GM08714 (cell line): ENCODE data around the gene KANTR.

Source experiments
- H3K4me3 ChIP-seq: fragments of 200-500 bp; sonication (Bioruptor generic); 2 replicates; pipeline ENCODE4 v1.5.1; 2014; ENCODE audit warnings: mild to moderate bottlenecking, low read length, inconsistent platforms
- ZNF274 ChIP-seq: IDR thresholded peaks from 2 replicates; pipeline ENCODE4 v1.6.1; 2012; ENCODE audit warnings: mild to moderate bottlenecking, low read depth, low read length

The KANTR gene

DNA sequence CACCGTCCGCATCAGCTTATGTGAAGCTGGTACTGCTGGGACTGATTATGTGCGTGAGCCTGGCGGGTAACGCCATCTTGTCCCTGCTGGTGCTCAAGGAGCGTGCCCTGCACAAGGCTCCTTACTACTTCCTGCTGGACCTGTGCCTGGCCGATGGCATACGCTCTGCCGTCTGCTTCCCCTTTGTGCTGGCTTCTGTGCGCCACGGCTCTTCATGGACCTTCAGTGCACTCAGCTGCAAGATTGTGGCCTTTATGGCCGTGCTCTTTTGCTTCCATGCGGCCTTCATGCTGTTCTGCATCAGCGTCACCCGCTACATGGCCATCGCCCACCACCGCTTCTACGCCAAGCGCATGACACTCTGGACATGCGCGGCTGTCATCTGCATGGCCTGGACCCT lies 17.3 kb upstream of the KANTR start:
- TF ChIP-seq ZNF274 = no peak
- no peak overlapping the region for H3K4me3 ChIP-seq

DNA sequence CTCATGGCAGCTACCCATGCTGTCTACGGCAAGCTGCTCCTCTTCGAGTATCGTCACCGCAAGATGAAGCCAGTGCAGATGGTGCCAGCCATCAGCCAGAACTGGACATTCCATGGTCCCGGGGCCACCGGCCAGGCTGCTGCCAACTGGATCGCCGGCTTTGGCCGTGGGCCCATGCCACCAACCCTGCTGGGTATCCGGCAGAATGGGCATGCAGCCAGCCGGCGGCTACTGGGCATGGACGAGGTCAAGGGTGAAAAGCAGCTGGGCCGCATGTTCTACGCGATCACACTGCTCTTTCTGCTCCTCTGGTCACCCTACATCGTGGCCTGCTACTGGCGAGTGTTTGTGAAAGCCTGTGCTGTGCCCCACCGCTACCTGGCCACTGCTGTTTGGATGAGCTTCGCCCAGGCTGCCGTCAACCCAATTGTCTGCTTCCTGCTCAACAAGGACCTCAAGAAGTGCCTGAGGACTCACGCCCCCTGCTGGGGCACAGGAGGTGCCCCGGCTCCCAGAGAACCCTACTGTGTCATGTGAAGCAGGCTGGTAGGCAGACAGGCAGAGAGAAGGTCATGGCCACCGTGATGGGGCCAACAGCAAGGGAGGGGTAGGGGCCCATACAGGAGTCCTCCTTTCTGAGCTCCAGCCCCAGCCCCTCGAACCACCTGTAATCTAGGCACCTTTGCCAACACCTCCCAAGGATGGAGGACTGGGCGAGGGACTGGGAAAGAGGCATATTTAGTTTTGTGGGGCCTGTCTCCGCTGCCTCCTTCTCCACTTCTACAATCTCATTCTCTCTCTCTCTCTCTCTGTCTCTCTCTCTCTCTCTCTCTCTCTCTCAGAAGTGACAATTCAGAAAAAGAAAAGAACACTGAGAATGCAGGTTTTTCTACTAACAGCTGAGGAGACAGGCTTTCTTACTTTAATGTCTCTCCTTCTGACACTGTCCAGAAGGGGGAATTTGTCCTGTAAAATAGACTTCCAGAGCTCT lies 16.4 kb upstream of the KANTR start:
- no peak for TF ChIP-seq ZNF274
- no peak overlapping the region for H3K4me3 ChIP-seq

DNA sequence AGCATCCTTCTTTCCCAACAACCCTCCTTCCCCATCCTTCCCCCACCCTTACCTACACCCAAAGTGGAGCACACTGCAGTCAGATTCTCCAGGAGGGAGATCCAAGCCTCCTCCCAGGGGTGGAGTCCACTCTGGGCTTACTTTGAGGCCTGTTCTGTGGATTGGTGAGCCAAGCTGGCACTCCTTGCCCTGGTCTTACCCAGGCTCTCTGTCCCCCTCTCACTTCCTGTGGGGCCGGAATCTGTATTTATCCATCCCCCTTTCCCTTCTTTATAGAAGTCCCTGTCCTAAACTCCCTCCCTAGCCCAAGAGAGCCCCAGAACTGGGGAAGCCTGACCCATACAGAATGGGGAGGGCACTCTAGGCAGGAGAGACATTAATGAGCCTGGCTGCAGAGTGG lies 15.0 kb upstream of the KANTR start:
- TF ChIP-seq ZNF274 = no peak
- H3K4me3 ChIP-seq = no peak overlapping the region

DNA sequence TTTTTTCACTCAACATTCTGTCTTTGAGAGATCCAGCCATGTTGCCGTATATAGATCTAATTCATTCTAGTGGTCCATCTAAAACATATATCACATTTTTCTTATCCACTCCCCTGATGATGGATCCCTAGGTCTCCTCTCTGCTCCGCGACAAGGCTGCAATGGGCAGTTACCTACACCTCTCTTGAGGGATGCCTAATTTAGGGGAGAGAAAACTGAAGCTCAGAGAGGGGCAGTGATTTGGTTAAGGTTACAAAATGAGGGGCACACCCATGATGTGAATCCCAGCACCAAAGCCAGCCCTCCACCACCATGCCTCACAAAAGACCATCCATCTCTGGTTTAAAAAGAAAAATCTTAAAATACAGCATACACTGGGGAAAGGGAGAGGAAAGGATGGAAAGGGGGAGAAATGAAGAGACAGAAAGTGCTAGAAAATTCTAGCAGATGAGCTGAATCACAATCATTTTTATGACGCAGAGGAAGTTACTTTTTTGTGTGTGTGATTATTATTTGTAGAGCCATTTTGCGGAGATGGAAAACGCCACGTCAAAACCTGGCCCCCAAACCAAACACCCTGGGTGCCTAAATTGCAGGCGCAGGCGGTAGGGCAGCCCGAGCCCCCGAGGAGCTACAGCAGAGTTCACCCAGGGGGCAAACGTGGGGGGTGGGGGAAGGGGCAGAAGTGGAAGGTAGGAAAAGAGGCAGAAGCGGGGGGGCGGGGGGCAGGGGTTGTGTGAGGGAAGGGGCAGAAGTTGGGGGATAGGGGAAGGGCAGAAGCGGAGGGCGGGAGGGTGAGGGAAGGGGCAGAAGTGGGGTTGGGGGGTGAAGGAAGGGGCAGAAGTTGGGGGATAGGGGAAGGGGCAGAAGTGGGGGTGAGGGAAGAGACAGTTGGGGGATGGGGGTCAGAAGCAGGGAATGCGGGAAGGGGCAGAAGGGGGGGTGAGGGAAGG lies 13.0 kb upstream of the KANTR start:
- no peak overlapping the region for H3K4me3 ChIP-seq
- TF ChIP-seq ZNF274 = no peak

DNA sequence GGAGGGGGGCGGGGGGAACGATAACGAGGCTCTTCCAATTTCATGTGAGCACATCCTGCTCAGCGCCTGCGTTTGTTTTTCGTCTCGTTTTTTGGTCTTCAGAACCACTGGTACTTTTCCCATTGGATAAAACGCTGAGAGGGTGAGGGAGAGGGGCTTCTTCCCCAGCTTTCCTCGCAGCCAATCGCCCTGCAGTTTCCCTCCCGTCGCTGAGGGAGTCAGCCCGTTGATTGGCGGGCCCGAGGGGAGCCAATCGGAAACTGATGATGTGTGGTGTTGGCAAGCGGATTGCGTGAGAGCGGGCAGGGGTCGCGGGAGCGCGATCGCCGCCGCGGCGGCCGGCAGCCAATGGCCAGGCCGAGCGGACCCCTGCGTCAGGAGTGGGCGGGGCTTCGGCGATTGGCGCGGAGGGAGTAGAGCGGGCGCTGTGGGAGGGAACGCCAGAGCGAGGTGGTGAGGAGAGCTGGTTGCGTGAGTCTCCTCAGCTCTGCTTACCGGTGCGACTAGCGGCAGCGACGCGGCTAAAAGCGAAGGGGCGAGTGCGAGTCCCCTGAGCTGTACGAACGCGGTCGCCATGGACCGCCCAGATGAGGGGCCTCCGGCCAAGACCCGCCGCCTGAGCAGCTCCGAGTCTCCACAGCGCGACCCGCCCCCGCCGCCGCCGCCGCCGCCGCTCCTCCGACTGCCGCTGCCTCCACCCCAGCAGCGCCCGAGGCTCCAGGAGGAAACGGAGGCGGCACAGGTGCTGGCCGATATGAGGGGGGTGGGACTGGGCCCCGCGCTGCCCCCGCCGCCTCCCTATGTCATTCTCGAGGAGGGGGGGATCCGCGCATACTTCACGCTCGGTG lies 11.8 kb upstream of the KANTR start, which contains the start of gene TSPYL2:
Gene TSPYL2 (plus strand): TSS at position 443 of the 848 bp plus-strand sequence. CDS start 132 bp downstream, at position 575.
- TF ChIP-seq ZNF274 = no peak
- H3K4me3 ChIP-seq = peak within 1 kb of the TSS; percentile 89

- TF ChIP-seq ZNF274 = no peak
- peak overlapping the region; percentile 89 for H3K4me3 ChIP-seq
Measured at GRCh38 chrX:53082773-53083616, 10.9 kb upstream of the KANTR start.

DNA sequence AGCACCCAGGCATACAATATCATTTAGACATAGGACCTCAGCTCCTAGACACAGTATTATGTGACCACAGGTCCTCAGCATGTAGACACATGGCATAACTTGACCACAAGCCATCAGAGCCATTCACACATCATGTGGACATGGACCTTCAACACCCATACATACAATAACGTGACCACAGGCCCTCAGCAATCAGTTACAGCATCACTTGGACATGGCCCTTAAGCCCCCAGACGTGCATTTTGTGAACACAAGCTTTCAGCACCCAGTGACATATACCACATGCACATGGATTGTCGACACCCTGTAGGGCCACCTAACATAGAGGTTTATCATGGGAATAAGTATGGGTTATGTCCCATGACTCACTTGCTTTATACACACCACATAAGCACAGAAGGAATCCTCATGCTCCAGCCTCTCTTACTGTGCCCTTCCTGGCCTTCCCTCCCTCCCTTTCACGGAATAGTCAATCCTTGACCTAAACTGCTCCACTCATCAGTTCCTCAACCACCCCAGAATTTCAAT lies 9.8 kb upstream of the KANTR start:
- no peak overlapping the region for H3K4me3 ChIP-seq
- TF ChIP-seq ZNF274 = no peak

DNA sequence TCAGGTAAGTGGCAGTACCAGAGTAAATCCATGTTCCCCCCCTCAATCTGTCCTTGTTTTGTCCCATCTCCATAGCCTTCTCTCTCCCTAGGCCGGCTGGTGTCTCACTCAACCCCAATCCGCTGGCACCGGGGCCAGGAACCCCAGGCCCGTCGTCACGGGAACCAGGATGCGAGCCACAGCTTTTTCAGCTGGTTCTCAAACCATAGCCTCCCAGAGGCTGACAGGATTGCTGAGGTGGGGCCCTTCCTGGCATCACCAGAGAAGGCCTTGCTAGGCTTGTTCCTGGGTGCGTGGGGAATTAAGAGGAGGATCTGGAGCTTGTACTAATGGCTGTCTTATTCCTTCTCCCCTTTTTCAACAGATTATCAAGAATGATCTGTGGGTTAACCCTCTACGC lies 9.1 kb upstream of the KANTR start:
- H3K4me3 ChIP-seq = no peak overlapping the region
- no peak for TF ChIP-seq ZNF274

GRCh38 chrX:53085661-53086229 lies 8.2 kb upstream of the KANTR start:
- no peak overlapping the region for H3K4me3 ChIP-seq
- TF ChIP-seq ZNF274 = no peak

GRCh38 chrX:53086464-53086863 lies 7.5 kb upstream of the KANTR start:
- no peak for TF ChIP-seq ZNF274
- no peak overlapping the region for H3K4me3 ChIP-seq

- no peak for TF ChIP-seq ZNF274
- H3K4me3 ChIP-seq = no peak overlapping the region
Measured at GRCh38 chrX:53087388-53087831, 6.5 kb upstream of the KANTR start.

- TF ChIP-seq ZNF274 = no peak
- peak overlapping the region; percentile 58; the same call in 1 of the 2 replicates for H3K4me3 ChIP-seq
Measured at GRCh38 chrX:53088136-53088974, 5.6 kb upstream of the KANTR start.
